Measurements from ENCODE around the gene SRPK2. TPM values are rescaled to one million over a fixed set of nuclear protein-coding genes. Genes with fewer than 3 reads are reported as not detected.

SRPK2 gene
- total and polyA plus RNA-seq, 2 of the 13 experiments (the other 11 are each of a cell fraction or from before 2014, with no cell fraction given), result 10.1 to 22.3 TPM

DNA sequence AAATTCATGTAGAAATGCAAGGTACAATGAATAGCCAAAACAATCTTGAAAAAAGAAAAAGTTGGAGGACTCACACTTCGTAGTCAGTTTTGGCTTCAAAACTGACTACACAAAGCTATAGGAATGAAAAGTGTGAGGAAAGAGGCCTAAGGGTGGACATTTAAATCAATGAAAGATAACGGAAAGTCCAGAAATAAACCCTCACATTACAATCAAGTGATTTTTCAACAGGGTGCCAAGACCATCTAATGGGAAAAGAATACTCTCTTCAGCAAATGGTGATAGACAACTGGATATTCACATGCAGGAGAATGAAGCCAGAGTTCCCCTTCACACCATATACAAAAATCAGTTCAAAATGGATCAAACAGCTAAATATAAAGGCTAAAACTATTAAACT lies 106.8 kb downstream of the SRPK2 start:
- DNase-seq (ENCODE audit: low spot score) (no peak), FAIRE-seq (no peak), ATAC-seq (no peak)
- Histone ChIP-seq H3K27ac (ENCODE audit: extremely low read length, insufficient read depth, low read length) (no peak overlapping the region), H3K27me3 (ENCODE audit: control insufficient read depth in 1 of 2, insufficient read depth in 2 of 2, low read length in 2 of 2) (no peaks in the 10 kb centered on the region), H3K9me3 (ENCODE audit: low read length) (no peaks in the 10 kb centered on the region), H3K4me2 (ENCODE audit: low read depth, low read length) (no peak overlapping the region), H3K36me3 (replicated peaks in 1 of 2; ENCODE audit: control insufficient read depth in 1 of 2, insufficient read depth in 2 of 2, low read length in 2 of 2) (no peaks in the 10 kb centered on the region), H3K9ac (ENCODE audit: insufficient read depth, low read depth, low read length) (no peak overlapping the region), H4K20me1 (ENCODE audit: insufficient read depth, low read length) (peaks cover 3% of the 10 kb centered on the region; the same call in 1 of the 2 replicates), H3K4me3 (replicated peaks in 1 of 3; ENCODE audit: insufficient read depth in 1 of 3, low read depth in 2 of 3, low read length in 3 of 3) (no peak overlapping the region), H3K79me2 (ENCODE audit: insufficient read depth, low read length) (peaks cover 11% of the 10 kb centered on the region), H3K4me1 (ENCODE audit: insufficient read depth, low read length) (peaks cover 22% of the 10 kb centered on the region), H2AFZ (ENCODE audit: low read length) (no peak overlapping the region)
- in situ Hi-C loops (cut with HindIII; ENCODE audit: extremely low pct_ligation_motif_present, low pct_unique_long_range_greater_than_20kb) (no loop called here), intact Hi-C loops (cut with micrococcal nuclease; ENCODE audit: unreplicated experiment) (no loop called here)
- ChIA-PET CTCF (ENCODE audit: low intra/inter-chr PET ratio, low total read pairs) (no interaction called here), POLR2A (no interaction called here)
- no TSS peak for BruUV-seq (replicated peaks)
- WGBS (ENCODE audit: low lambda C conversion rate), result 97% methylated on average over 2 of the region's 2 CpGs
- TF ChIP-seq, protein P1, sequence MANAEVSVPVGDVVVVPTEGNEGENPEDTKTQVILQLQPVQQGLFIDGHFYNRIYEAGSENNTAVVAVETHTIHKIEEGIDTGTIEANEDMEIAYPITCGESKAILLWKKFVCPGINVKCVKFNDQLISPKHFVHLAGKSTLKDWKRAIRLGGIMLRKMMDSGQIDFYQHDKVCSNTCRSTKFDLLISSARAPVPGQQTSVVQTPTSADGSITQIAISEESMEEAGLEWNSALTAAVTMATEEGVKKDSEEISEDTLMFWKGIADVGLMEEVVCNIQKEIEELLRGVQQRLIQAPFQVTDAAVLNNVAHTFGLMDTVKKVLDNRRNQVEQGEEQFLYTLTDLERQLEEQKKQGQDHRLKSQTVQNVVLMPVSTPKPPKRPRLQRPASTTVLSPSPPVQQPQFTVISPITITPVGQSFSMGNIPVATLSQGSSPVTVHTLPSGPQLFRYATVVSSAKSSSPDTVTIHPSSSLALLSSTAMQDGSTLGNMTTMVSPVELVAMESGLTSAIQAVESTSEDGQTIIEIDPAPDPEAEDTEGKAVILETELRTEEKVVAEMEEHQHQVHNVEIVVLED (CRISPR knock-in tag; IDR thresholded peaks at IDR 0.05; ENCODE audit: borderline replicate concordance), result no peak
- TF ChIP-seq ZFP90 (CRISPR knock-in tag; IDR thresholded peaks at IDR 0.05; ENCODE audit: borderline replicate concordance) (no peak), ZNF660 (CRISPR knock-in tag; IDR thresholded peaks at IDR 0.05; ENCODE audit: borderline replicate concordance, low read depth) (no peak), POLR2A (IDR thresholded peaks at IDR 0.05; ENCODE audit: insufficient read depth in 1 of 2, low read depth in 2 of 2, low read length in 2 of 2) (no peak), PHF20 (CRISPR knock-in tag; IDR thresholded peaks at IDR 0.05) (no peak), KDM4B (CRISPR knock-in tag; IDR thresholded peaks at IDR 0.05) (no peak), HOXA7 (CRISPR knock-in tag; IDR thresholded peaks at IDR 0.05) (no peak), SAP130 (CRISPR knock-in tag; IDR thresholded peaks at IDR 0.05; ENCODE audit: low read depth) (no peak), ELF4 (CRISPR knock-in tag; IDR thresholded peaks at IDR 0.05; ENCODE audit: borderline replicate concordance) (no peak)
- TF ChIP-seq, protein P2, sequence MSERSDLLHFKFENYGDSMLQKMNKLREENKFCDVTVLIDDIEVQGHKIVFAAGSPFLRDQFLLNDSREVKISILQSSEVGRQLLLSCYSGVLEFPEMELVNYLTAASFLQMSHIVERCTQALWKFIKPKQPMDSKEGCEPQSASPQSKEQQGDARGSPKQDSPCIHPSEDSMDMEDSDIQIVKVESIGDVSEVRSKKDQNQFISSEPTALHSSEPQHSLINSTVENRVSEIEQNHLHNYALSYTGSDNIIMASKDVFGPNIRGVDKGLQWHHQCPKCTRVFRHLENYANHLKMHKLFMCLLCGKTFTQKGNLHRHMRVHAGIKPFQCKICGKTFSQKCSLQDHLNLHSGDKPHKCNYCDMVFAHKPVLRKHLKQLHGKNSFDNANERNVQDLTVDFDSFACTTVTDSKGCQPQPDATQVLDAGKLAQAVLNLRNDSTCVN (CRISPR knock-in tag; IDR thresholded peaks at IDR 0.05; ENCODE audit: borderline replicate concordance), result no peak
- TF ChIP-seq, protein P3, sequence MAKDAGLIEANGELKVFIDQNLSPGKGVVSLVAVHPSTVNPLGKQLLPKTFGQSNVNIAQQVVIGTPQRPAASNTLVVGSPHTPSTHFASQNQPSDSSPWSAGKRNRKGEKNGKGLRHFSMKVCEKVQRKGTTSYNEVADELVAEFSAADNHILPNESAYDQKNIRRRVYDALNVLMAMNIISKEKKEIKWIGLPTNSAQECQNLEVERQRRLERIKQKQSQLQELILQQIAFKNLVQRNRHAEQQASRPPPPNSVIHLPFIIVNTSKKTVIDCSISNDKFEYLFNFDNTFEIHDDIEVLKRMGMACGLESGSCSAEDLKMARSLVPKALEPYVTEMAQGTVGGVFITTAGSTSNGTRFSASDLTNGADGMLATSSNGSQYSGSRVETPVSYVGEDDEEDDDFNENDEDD (CRISPR knock-in tag; IDR thresholded peaks at IDR 0.05; ENCODE audit: borderline replicate concordance), result no peak
- TF ChIP-seq, protein P4, sequence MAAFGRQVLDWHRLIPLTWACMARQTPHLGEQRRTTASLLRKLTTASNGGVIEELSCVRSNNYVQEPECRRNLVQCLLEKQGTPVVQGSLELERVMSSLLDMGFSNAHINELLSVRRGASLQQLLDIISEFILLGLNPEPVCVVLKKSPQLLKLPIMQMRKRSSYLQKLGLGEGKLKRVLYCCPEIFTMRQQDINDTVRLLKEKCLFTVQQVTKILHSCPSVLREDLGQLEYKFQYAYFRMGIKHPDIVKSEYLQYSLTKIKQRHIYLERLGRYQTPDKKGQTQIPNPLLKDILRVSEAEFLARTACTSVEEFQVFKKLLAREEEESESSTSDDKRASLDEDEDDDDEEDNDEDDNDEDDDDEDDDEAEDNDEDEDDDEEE (CRISPR knock-in tag; IDR thresholded peaks at IDR 0.05), result no peak
- TF ChIP-seq, protein P5, sequence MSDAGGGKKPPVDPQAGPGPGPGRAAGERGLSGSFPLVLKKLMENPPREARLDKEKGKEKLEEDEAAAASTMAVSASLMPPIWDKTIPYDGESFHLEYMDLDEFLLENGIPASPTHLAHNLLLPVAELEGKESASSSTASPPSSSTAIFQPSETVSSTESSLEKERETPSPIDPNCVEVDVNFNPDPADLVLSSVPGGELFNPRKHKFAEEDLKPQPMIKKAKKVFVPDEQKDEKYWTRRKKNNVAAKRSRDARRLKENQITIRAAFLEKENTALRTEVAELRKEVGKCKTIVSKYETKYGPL (CRISPR knock-in tag; IDR thresholded peaks at IDR 0.05), result no peak

All from HepG2 (cell line).